ENCODE results near the gene HOXD9. TPM values are rescaled to one million over a fixed set of nuclear protein-coding genes. Genes with fewer than 3 reads are reported as not detected.

HOXD9 gene
- total RNA-seq, 2 experiments from 2014 or later: not detected

- ChIA-PET CTCF (interaction anchor here (1.6 kb wide), 1 partner anchor 19 kb away, joined by 4 read pairs; no protein-coding TSS in a partner anchor), POLR2A (no interaction called here)
Observed at GRCh38 chr2:176146101-176146500, 23.6 kb downstream of the HOXD9 start.

DNA sequence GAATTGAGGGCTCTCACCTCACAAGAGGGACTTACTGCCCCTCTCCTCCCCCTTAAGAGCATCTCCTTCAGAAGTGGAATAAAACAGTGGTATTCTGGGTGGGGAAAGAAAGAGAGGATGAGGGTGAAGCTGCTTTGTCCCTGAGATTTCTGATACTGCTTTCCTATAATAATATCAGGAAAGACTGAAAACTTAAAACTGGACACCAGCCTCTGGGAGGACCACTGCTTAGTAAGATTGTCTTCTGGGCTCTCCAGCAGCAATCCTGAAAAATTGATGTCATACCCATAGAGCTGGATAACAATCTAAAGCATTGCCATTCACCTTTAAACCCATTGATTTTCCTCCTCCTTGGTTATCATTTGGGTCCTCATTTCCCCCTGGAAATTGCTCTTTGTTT lies 24.1 kb downstream of the HOXD9 start:
- ChIA-PET POLR2A (no interaction called here), CTCF (no interaction called here)

- CTCF ChIA-PET: interaction anchor here (0.8 kb wide), 1 partner anchor 491 kb away, joined by 3 read pairs; no protein-coding TSS in a partner anchor
- POLR2A ChIA-PET: no interaction called here
Observed at GRCh38 chr2:176147210-176147799, 24.8 kb downstream of the HOXD9 start.

DNA sequence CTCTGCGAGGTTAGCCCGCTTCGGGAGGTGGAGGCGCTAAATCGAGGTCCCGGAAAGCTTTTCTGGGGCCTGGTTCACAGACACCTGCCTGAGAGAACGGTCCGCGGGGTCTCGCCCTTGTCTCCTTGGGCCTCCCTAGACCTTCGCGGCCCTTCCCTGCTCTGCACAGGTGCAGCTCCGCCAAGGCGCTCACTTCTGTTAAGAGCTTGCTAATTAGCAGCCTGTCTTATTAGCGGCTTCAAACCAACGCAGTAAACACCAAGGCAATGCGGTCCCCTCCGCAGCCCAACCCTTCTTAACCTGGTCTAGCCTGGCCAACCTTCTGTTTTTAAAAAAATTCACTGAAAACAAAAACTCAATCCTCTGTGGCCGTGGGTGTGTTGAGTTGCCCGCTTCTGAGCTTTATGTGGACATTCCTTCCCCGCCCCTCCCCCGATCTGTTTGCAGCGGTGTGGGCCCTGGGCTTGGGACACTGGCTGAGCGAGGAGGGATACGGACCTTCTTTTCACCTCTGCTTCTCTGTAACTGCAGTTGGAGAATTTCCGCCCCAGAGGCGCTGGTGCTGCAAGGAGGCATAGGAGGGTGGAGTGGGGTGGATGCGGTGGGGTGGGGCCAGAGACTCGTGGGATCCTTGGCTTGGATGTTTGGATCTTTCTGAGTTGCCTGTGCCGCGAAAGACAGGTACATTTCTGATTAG lies 25.4 kb downstream of the HOXD9 start:
- CTCF ChIA-PET: interaction anchor here (0.8 kb wide), 1 partner anchor 491 kb away, joined by 3 read pairs; no protein-coding TSS in a partner anchor
- POLR2A ChIA-PET: interaction anchor here (0.6 kb wide), 1 partner anchor 197 kb away, joined by 4 read pairs; no protein-coding TSS in a partner anchor

DNA sequence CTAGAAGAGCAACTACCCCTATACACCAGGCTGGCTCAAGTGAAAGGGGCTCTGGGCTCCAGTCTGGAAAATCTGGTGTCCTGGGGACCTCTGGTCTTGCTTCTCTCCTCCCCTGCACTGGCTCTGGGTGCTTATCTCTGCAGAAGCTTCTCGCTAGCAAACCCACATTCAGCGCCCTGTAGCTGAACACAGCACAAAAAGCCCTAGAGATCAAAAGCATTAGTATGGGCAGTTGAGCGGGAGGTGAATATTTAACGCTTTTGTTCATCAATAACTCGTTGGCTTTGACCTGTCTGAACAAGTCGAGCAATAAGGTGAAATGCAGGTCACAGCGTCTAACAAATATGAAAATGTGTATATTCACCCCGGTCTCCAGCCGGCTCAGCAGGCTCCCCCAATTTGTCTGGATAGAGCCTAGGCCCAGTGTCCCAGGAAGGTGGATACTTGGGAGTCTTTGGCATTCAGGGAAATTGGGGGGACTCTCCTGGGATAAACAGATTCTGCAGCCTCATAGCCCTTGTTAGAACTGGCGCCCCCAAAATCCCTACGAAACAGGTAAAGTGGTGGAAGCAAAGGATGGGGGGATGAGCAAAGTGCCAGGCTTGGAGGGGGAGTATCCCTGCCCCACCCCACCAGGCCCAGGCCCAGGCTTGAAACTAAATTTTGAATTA lies 26.4 kb downstream of the HOXD9 start:
- CTCF ChIA-PET: no interaction called here
- POLR2A ChIA-PET: no interaction called here

DNA sequence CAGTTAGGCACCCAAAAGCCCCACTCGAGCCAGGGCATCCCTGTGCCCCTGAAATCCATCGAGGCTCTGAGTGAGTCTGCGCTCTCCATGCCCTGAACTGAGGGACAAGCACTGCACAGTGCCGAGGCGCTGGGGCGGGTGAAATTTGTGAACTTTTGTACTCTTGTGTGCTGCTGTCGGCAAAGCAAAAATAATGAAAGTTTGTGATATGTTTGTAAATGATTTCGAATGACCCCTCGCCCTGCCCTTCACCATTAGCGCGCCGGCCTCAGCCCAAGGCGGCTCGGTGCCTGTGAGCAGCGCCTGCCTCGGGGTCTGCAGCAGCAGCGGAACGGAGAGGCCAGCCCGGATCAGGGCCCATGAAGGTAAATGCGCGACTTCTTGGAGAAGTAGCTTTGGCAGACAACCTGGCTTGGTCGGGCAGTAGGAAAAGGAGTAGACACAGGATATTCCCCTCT lies 27.0 kb downstream of the HOXD9 start:
- ChIA-PET CTCF (no interaction called here), POLR2A (no interaction called here)

DNA sequence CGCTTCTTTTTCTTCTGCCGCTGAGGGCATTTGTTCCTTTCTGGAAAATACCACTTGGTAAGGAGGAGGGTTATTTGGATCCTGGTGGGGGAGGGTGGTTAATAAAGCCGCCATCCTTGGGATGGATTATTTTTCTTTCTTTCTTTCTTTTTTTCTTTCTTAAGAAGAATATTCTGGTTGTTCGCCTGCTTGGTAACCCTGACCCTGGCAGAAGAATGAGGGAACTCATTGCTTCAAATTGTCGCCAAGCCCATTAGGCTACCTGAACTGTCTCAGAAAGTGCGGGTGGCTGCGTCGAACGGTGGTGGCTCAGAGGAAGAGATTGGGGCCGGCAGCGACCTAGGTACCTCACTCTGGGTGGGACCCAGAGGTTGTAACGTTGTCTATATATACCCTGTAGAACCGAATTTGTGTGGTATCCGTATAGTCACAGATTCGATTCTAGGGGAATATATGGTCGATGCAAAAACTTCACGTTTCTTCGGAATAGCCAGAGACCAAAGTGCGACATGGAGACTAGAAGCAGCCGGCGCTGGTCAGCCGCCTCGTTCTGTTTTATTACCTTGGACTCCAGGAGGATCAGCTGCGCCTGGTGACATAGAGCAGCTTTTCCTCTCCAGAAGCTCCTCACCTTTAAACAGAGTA lies 27.5 kb downstream of the HOXD9 start:
- POLR2A ChIA-PET: no interaction called here

DNA sequence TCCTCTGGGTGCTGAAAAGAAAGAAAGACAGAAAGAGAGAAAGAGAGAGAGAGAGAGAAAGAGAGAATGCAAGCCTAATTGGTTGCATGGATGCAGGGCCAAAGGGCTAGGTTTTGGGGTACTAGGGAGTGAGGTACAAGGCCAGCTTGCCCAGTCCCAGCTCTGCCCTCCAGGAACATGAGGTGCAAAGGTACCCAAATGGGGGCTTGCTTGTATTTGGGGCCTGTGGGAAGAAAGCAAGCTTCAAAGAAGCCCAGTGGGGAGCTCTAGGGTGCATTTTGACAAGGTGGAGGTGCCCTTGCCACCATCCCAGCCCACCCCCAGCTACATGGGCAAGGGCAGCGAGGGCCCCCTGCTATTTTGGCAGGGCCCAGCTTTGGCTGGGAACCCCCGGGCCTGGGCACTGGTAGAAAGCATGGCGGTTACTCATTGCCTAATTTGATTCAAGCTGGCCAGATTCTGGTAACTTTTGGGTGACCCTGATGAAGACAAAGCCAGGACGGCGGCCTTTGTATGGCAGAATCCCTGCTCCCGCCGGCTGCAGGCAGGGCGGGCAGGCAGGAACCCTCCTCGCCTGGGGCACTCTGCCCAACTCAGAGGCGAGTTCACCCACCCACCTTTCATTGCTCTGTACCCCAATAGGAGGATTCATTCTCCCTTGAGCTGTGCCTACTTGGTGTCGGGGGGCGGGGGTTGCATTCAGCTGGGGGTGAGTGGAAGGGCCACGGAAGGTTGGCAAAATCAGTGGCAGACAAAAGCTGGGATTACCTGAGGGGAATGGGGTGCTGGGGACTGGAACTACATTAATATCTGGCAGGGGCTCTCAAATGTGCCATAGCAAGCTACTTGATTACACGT lies 28.3 kb downstream of the HOXD9 start:
- ChIA-PET POLR2A (no interaction called here), CTCF (interaction anchor here (0.5 kb wide), 1 partner anchor 56 kb away, joined by 3 read pairs; no protein-coding TSS in a partner anchor)

More for the DNA sequence above, 27.5 kb downstream of the HOXD9 start:
- CTCF ChIA-PET: no interaction called here

- ChIA-PET CTCF (interaction anchor here (0.5 kb wide), 1 partner anchor 57 kb away, joined by 3 read pairs; no protein-coding TSS in a partner anchor), POLR2A (no interaction called here)
Observed at GRCh38 chr2:176151442-176152287, 29.1 kb downstream of the HOXD9 start, which contains the start of gene HOXD4. HOXD4 (plus strand) TSS chr2:176151550; CDS start chr2:176151634, 84 bp downstream.

DNA sequence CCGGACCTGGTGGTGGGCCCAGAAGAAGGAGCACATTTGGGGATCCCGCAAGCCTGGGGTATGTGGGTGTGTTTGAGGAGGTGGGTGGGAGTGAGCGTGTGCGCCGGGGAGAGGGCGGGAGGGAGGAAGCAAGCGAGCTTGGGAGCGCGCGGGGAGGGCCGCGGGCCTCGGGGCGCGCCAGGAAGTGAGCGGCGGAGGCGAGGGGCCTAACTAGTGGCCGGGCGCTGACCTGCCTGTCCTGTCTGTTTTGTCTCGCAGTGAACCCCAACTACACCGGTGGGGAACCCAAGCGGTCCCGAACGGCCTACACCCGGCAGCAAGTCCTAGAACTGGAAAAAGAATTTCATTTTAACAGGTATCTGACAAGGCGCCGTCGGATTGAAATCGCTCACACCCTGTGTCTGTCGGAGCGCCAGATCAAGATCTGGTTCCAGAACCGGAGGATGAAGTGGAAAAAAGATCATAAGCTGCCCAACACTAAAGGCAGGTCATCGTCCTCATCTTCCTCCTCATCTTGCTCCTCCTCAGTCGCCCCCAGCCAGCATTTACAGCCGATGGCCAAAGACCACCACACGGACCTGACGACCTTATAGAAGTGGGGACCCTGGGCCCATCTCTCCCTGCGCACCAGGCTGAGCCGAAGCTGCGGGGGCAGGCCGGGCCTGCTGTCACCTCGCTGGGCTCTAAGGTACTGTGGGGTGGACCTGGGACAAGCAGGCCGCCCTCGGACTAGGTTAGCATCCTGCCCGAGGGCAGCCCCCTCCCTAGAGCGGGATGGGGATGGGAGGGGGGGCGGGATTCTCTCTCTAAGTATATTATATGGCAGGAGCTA lies 30.0 kb downstream of the HOXD9 start:
- ChIA-PET POLR2A (no interaction called here), CTCF (interaction anchor here (0.8 to 1.2 kb wide), 3 partner anchors 9 to 25 kb away, joined by 3 to 4 read pairs (median 3); no protein-coding TSS in a partner anchor)

DNA sequence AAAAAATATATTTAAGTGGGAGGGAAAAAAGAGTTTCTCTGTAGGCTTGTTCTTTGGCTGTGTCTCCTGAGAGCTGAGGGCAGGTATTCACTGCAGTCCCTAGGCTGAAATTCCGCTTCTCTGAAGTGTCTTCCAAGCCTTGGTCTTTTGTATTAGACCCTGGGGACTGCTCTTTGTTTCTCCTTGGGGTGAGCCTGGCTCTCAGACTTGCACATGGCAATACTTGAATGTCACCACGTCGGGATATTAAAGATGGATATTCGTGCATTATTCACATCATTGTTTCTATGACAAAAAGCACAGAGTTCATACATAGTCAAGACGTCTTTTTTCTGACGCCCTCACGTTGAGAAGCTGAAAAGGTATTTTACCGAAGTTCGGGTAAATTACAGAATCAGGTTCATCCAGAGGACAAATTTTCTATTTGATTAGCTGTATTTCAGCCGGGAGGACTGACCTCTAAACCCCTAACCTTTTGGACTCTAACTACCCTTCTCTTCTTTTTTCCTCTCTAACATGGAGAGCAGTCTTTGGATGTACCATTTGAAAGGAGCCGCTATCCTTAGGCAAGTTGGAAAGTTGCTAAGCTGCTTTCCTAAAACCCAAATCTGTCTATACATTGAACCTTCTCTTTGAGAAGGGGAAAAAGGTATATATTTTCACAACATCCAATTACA lies 32.2 kb downstream of the HOXD9 start:
- POLR2A ChIA-PET: no interaction called here
- CTCF ChIA-PET: interaction anchor here (0.6 kb wide), 1 partner anchor 498 kb away, joined by 3 read pairs; no protein-coding TSS in a partner anchor

GRCh38 chr2:176155356-176156044 lies 33.0 kb downstream of the HOXD9 start:
- ChIA-PET CTCF (no interaction called here), POLR2A (no interaction called here)

GRCh38 chr2:176156301-176156806 lies 33.8 kb downstream of the HOXD9 start:
- ChIA-PET CTCF (no interaction called here), POLR2A (no interaction called here)

GRCh38 chr2:176156807-176157498 lies 34.4 kb downstream of the HOXD9 start, which contains the start of gene HOXD3:
HOXD3 (plus strand) TSS chr2:176157307; CDS start chr2:176169115, 11,808 bp downstream.
- POLR2A ChIA-PET: no interaction called here
- CTCF ChIA-PET: no interaction called here

DNA sequence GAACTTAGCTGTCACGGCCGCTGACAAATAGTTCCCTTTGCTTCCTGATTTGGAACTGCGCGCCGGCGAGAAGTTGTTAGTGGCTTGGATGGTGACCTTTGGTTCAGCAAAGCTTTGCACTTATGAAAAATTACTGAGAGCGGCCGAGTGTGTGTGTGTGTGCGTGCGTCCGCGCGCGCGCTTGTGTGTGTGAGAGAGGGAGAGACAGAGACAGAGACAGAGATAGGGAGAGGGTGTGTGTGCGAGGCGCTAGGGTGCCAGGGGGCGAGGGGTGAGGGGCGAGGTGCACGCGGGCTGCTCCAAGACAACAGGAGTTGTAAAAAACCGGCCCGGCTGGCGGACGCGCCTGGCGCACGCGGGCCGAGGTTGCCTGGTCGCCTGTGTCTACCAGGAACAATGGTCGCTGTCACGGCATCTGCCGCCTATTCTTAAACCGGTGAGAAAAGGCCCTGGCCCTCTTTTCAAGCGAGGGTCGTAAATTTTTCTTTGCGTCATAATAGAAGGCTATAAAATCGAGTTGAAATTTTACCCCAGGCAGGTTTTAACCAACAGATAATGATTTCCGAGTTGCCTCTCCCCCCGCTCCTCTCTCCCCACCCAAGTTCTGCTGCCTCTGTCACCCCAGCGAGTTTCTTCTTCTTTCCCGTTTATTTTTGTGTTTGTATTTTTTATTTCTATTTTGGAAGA lies 35.1 kb downstream of the HOXD9 start:
- POLR2A ChIA-PET: no interaction called here
- CTCF ChIA-PET: interaction anchor here (0.7 to 1.5 kb wide), 2 partner anchors 30 to 1258 kb away, joined by 4 read pairs; no protein-coding TSS in a partner anchor
